ENCODE results near the gene CDH13.

- TF ChIP-seq CTCF (IDR thresholded peaks at IDR 0.05; ENCODE audit: low read length) (no peak), EZH2 (optimal IDR thresholded peaks at IDR 0.05; ENCODE audit: low read depth, low read length) (no peak)
Measured at GRCh38 chr16:83219285-83219684, 592.5 kb downstream of the CDH13 start.
